PFSK-1 (cell line): Measurements from ENCODE around the gene MSGN1.

Experiments used
- SIN3A ChIP-seq: IDR thresholded peaks from 2 replicates; pipeline ENCODE4 v1.6.1; 2012; ENCODE audit warnings: mild to moderate bottlenecking, low read length, moderate library complexity, borderline replicate concordance; ENCODE audit not compliant: insufficient read depth
- TAF1 ChIP-seq: IDR thresholded peaks from 2 replicates; pipeline ENCODE4 v1.6.1; 2012; ENCODE audit warnings: low read length, control low read depth, borderline replicate concordance; ENCODE audit not compliant: insufficient read depth

- TF ChIP-seq TAF1 (no peak), SIN3A (no peak)
Observed at GRCh38 chr2:17813742-17814473, 2.4 kb upstream of the MSGN1 start.
